Endothelial cell (in vitro differentiated cells): ENCODE measurements around the gene ANKH. TPM values are rescaled to one million over a fixed set of nuclear protein-coding genes. Genes with fewer than 3 reads are reported as not detected.

ENCODE experiments used
- DNase-seq: peaks from one replicate; pipeline ENCODE4 v3.0.0; 2021; ENCODE audit warnings: low spot score
- H3K27ac Mint-ChIP-seq: one replicate; pipeline ENCODE4 v1.8.0; 2021; ENCODE audit warnings: mixed read lengths, inconsistent platforms; ENCODE audit not compliant: unreplicated experiment
- H3K27me3 Mint-ChIP-seq: one replicate; pipeline ENCODE4 v1.8.0; 2021; ENCODE audit warnings: mild to moderate bottlenecking, moderate library complexity, mixed read lengths, inconsistent platforms; ENCODE audit not compliant: unreplicated experiment
- H3K36me3 Mint-ChIP-seq: one replicate; pipeline ENCODE4 v1.8.0; 2021; ENCODE audit warnings: mild to moderate bottlenecking, low read depth, mixed read lengths, inconsistent platforms; ENCODE audit not compliant: unreplicated experiment
- H3K4me1 Mint-ChIP-seq: one replicate; pipeline ENCODE4 v1.8.0; 2021; ENCODE audit warnings: mild to moderate bottlenecking, mixed read lengths, inconsistent platforms; ENCODE audit not compliant: unreplicated experiment
- H3K4me3 Mint-ChIP-seq: one replicate; pipeline ENCODE4 v1.8.0; 2021; ENCODE audit warnings: mild to moderate bottlenecking, mixed read lengths, inconsistent platforms; ENCODE audit not compliant: unreplicated experiment
- H3K9me3 Mint-ChIP-seq: one replicate; pipeline ENCODE4 v1.8.0; 2021; ENCODE audit warnings: mixed read lengths, inconsistent platforms; ENCODE audit not compliant: unreplicated experiment
- CTCF ChIP-seq: fragments of 200-600 bp; sonication (generic); IDR thresholded peaks from one replicate; pipeline ENCODE4 v1.5.0; 2021; ENCODE audit warnings: antibody characterized with exemption; ENCODE audit not compliant: unreplicated experiment
- total RNA-seq: library from RNA; stranded (reverse); fragmentation: NEBNext Ultra II Directional; extraction: Animal tissue kit (Norgen Biotek cat#: 25700); gene quantifications from one replicate; pipeline ENCODE4 v1.2.1, GENCODE V29; 2021; ENCODE audit not compliant: unreplicated experiment

ANKH gene
- total RNA-seq, 1 donor from 2014 or later, result 61.8 TPM

GRCh38 chr5:14873790-14874189, 2.2 kb upstream of the ANKH start:
- Mint-ChIP-seq H3K27me3 (peaks cover 9% of the 10 kb centered on the region), H3K27ac (no peak overlapping the region), H3K9me3 (no peaks in the 10 kb centered on the region), H3K36me3 (no peaks in the 10 kb centered on the region), H3K4me1 (peaks cover 29% of the 10 kb centered on the region), H3K4me3 (no peak overlapping the region)
- DNase-seq, result no peak
- no peak for TF ChIP-seq CTCF

- H3K4me3 Mint-ChIP-seq, result no peak overlapping the region
- no peaks in the 10 kb centered on the region for H3K36me3 Mint-ChIP-seq
- peaks cover 30% of the 10 kb centered on the region for H3K4me1 Mint-ChIP-seq
- H3K27me3 Mint-ChIP-seq, result peaks cover 9% of the 10 kb centered on the region
- H3K9me3 Mint-ChIP-seq, result no peaks in the 10 kb centered on the region
- TF ChIP-seq CTCF, result no peak
- H3K27ac Mint-ChIP-seq, result no peak overlapping the region
- DNase-seq, result no peak
Observed at GRCh38 chr5:14873093-14873492, 1.5 kb upstream of the ANKH start.

GRCh38 chr5:14872070-14872989, 752 bp upstream of the ANKH start:
- no peak overlapping the region for H3K27ac Mint-ChIP-seq
- peak overlapping the region; percentile 90 for H3K4me3 Mint-ChIP-seq

GRCh38 chr5:14870337-14871213, 1.0 kb downstream of the ANKH start:
- DNase-seq, result peak; percentile 7
- no peaks in the 10 kb centered on the region for H3K9me3 Mint-ChIP-seq

More at GRCh38 chr5:14872070-14872989, 752 bp upstream of the ANKH start:
- peak; percentile 58 for DNase-seq
- Mint-ChIP-seq H3K9me3 (no peaks in the 10 kb centered on the region), H3K27me3 (peaks cover 7% of the 10 kb centered on the region), H3K4me1 (peaks cover 25% of the 10 kb centered on the region), H3K36me3 (no peaks in the 10 kb centered on the region)
- no peak for TF ChIP-seq CTCF

More at GRCh38 chr5:14870337-14871213, 1.0 kb downstream of the ANKH start:
- Mint-ChIP-seq H3K36me3 (no peaks in the 10 kb centered on the region), H3K4me1 (peaks cover 20% of the 10 kb centered on the region), H3K27me3 (peaks cover 7% of the 10 kb centered on the region), H3K4me3 (peak overlapping the region; percentile 91), H3K27ac (no peak overlapping the region)
- TF ChIP-seq CTCF, result no peak
